Brain microvascular endothelial cell (primary cell): Measurements from ENCODE around the gene TMEM184A.
"Not testable (repeated sequence)": the region's sequence is repeated elsewhere in the genome, so short reads cannot be mapped to it uniquely, and the experiment has no call there.

Experiments used
- DNase-seq: peaks from one replicate; pipeline ENCODE4 v3.0.0-alpha.2; 2020
- H3K27ac ChIP-seq: fragments of 250-450 bp; sonication (Bioruptor Pico); 2 replicates; pipeline ENCODE4 v1.5.1; 2020; ENCODE audit warnings: mild to moderate bottlenecking, moderate library complexity
- H3K27me3 ChIP-seq: fragments of 250-450 bp; sonication (Bioruptor Pico); replicated peaks from 2 replicates; pipeline ENCODE4 v1.5.1; 2020; ENCODE audit warnings: mild to moderate bottlenecking
- H3K36me3 ChIP-seq: fragments of 250-450 bp; sonication (Bioruptor Pico); replicated peaks from 2 replicates; pipeline ENCODE4 v1.5.1; 2020; ENCODE audit warnings: mild to moderate bottlenecking
- H3K4me3 ChIP-seq: 2 replicates; pipeline ENCODE4 v1.5.1; 2011; ENCODE audit warnings: low read depth, mild to moderate bottlenecking, control low read depth, low read length, moderate library complexity
- CTCF ChIP-seq: IDR thresholded peaks from 2 replicates; pipeline ENCODE4 v1.5.1; 2011; ENCODE audit warnings: low read depth, mild to moderate bottlenecking, moderate library complexity, low read length, control low read depth, inconsistent platforms; ENCODE audit errors: missing control alignments
- in situ Hi-C: cut with HindIII; loops from 2 replicates; pipeline ENCODE4 v1.10.0; 2017; ENCODE audit warnings: low sequenced_read_pairs, low pct_ligation_motif_present

The TMEM184A gene

GRCh38 chr7:1587738-1588137 lies 31.7 kb upstream of the TMEM184A start:
- H3K27me3 ChIP-seq: peaks cover 39% of the 10 kb centered on the region
- in situ Hi-C loops: no loop called here
- no peak for DNase-seq

GRCh38 chr7:1586827-1587705 lies 31.1 kb upstream of the TMEM184A start:
- H3K27ac ChIP-seq: no peak overlapping the region

More at GRCh38 chr7:1587738-1588137, 31.7 kb upstream of the TMEM184A start:
- H3K27ac ChIP-seq: no peak overlapping the region
- H3K36me3 ChIP-seq: no peaks in the 10 kb centered on the region
- no peak for TF ChIP-seq CTCF
- H3K4me3 ChIP-seq: no peak overlapping the region

GRCh38 chr7:1586126-1586826 lies 30.3 kb upstream of the TMEM184A start:
- peaks cover 28% of the 10 kb centered on the region for H3K27me3 ChIP-seq

More at GRCh38 chr7:1586827-1587705, 31.1 kb upstream of the TMEM184A start:
- Histone ChIP-seq H3K4me3 (no peak overlapping the region), H3K27me3 (peaks cover 35% of the 10 kb centered on the region), H3K36me3 (no peaks in the 10 kb centered on the region)
- in situ Hi-C loops: no loop called here
- no peak for DNase-seq
- TF ChIP-seq CTCF: no peak

GRCh38 chr7:1585142-1585981 lies 29.4 kb upstream of the TMEM184A start:
- Histone ChIP-seq H3K27ac (no peak overlapping the region), H3K4me3 (no peak overlapping the region), H3K27me3 (peaks cover 24% of the 10 kb centered on the region), H3K36me3 (no peaks in the 10 kb centered on the region)
- no peak for DNase-seq
- no peak for TF ChIP-seq CTCF
- in situ Hi-C loops: no loop called here

More at GRCh38 chr7:1586126-1586826, 30.3 kb upstream of the TMEM184A start:
- in situ Hi-C loops: no loop called here
- Histone ChIP-seq H3K4me3 (no peak overlapping the region), H3K27ac (no peak overlapping the region), H3K36me3 (no peaks in the 10 kb centered on the region)
- no peak for TF ChIP-seq CTCF
- DNase-seq: no peak

- no peak for TF ChIP-seq CTCF
- Histone ChIP-seq H3K27ac (no peak overlapping the region), H3K27me3 (peaks cover 22% of the 10 kb centered on the region), H3K4me3 (no peak overlapping the region), H3K36me3 (no peaks in the 10 kb centered on the region)
- no peak for DNase-seq
- in situ Hi-C loops: no loop called here
Observed at GRCh38 chr7:1584700-1585099, 28.7 kb upstream of the TMEM184A start.

- in situ Hi-C loops, H3K4me3 ChIP-seq, H3K27ac ChIP-seq, H3K36me3 ChIP-seq, DNase-seq: not testable (repeated sequence)
- peaks cover 22% of the 10 kb centered on the region for H3K27me3 ChIP-seq
Observed at GRCh38 chr7:1583241-1583930, 27.4 kb upstream of the TMEM184A start.
